BJ (cell line): Measurements from ENCODE around the gene BPIFB6. TPM values are rescaled to one million over a fixed set of nuclear protein-coding genes. Genes with fewer than 3 reads are reported as not detected.

Experiments
- CTCF ChIA-PET: fragments of 350-600 bp; formaldehyde crosslinking; extraction: SDS; loops from one replicate; lab custom pipeline; 2021; ENCODE audit warnings: antibody characterized with exemption, inconsistent platforms; lab: Yijun Ruan, JAX
- POLR2A ChIA-PET: fragments of 300-600 bp; sonication (Branson Sonifier 250); formaldehyde crosslinking; extraction: SDS; loops from one replicate; lab custom pipeline; 2021; ENCODE audit warnings: antibody characterized with exemption; lab: Charles Lee
- DNase-seq: peaks from one replicate; pipeline ENCODE4 v3.0.0-alpha.2; 2011; ENCODE audit warnings: low read depth
- H3K27me3 ChIP-seq: 2 replicates; pipeline ENCODE4 v1.6.0; 2011; ENCODE audit warnings: low read length; ENCODE audit not compliant: control insufficient read depth, insufficient read depth
- H3K36me3 ChIP-seq: 2 replicates; pipeline ENCODE4 v1.5.1; 2011; ENCODE audit warnings: low read length; ENCODE audit not compliant: control insufficient read depth, insufficient read depth
- H3K4me3 ChIP-seq: 2 replicates; pipeline ENCODE4 v1.5.1; 2011; ENCODE audit warnings: low read depth, mild to moderate bottlenecking, control low read depth, low read length
- CTCF ChIP-seq: IDR thresholded peaks from 2 replicates; pipeline ENCODE4 v1.5.1; 2011; ENCODE audit warnings: low read depth, mild to moderate bottlenecking, control low read depth, inconsistent platforms, low read length, moderate library complexity; ENCODE audit not compliant: insufficient read depth
- polyA plus RNA-seq: library from polyadenylated mRNA; depleted of rRNA; stranded (reverse); fragments of >200 nt; gene quantifications from 2 replicates; pipeline ENCODE4 v1.2.3, GENCODE V29; 2011

The BPIFB6 gene
- polyA plus RNA-seq, 1 experiment, result not detected

DNA sequence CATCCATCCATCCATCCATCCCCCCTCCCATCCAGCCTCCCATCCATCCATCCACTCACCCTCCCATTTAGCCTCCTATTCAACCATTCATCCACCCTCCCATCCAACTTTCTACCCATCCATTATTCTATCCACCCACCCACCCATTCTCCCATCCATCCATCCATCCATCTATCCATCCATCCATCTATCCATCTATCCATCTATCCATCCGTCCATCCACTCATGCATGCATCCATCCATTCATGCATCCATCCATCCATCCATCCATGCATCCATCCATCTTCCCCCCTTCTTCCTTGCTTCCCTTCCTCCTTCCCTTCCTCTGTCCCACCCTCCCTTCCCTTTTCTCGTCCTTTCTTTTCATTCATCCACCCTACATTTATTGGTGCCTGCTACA, 43.2 kb downstream of the BPIFB6 start:
- ChIA-PET CTCF (interaction anchor here (0.8 kb wide), 1 partner anchor 180 kb away, joined by 3 read pairs; no protein-coding TSS in a partner anchor), POLR2A (no interaction called here)
- TF ChIP-seq CTCF, result no peak
- Histone ChIP-seq H3K27me3 (no peaks in the 10 kb centered on the region), H3K4me3 (no peak overlapping the region), H3K36me3 (no peaks in the 10 kb centered on the region)
- no peak for DNase-seq

DNA sequence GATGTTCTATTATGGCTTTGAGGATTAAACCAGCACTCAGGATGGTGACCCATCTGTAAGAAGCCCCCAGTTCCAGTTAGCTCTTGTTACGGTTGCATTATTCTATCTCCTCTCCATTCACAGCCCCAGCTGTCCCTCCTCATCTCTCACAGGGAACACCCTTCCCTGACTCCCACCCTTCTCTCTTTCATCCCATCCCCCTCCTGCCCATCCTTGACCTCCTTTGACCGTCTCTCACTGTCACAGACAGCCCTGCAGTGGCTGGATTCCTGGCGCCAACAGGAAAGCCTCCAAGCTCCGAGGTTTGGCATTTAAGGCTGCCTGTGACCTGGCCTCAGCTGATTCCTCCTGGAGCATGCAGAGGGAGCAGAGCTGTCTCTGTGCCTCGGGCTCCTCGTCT, 43.8 kb downstream of the BPIFB6 start:
- ChIA-PET POLR2A (no interaction called here), CTCF (interaction anchor here (0.8 kb wide), 2 partner anchors 173 to 181 kb away, joined by 3 to 4 read pairs; no protein-coding TSS in a partner anchor)
- Histone ChIP-seq H3K4me3 (no peak overlapping the region), H3K27me3 (no peaks in the 10 kb centered on the region), H3K36me3 (no peaks in the 10 kb centered on the region)
- no peak for TF ChIP-seq CTCF
- DNase-seq, result no peak

DNA sequence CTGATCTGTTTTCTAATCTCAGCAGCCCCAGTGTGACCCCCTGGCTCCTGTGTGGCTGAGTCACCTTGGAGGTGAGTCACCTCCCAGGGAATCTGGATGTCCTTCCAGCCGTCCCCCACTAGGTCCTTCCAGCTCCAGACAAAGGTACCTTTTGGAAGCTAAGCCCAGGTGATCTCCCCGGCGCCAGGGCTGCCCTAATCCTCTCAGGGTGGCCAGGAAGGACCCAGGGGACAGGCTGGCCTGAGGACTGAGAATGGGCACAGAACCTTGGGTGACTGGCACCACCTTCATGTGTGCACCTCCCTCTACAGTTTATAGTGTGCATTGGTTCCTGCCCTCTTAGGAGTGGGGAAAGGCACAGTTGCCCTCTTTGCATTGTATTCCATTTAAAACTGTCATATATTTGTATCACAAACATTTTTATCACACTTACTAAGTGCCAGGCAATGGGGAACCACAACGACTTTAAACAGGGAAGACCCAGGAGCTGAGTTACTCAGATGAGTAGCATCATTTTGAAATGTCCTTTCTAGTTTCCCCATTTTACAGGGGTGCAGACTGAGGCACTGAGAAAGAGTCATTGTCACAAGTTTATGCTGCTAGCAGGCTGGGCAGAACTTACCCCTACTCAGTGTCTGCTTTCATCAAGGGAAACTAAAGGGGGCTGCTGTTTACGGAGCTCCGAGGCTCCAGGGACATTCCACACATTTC, 45.4 kb downstream of the BPIFB6 start:
- ChIA-PET CTCF (interaction anchor here (1.2 kb wide), 1 partner anchor 23 kb away, joined by 3 read pairs; no protein-coding TSS in a partner anchor), POLR2A (no interaction called here)
- H3K4me3 ChIP-seq, result no peak overlapping the region
- DNase-seq, result no peak
- no peak for TF ChIP-seq CTCF
- H3K27me3 ChIP-seq, result no peaks in the 10 kb centered on the region
- H3K36me3 ChIP-seq, result no peaks in the 10 kb centered on the region

DNA sequence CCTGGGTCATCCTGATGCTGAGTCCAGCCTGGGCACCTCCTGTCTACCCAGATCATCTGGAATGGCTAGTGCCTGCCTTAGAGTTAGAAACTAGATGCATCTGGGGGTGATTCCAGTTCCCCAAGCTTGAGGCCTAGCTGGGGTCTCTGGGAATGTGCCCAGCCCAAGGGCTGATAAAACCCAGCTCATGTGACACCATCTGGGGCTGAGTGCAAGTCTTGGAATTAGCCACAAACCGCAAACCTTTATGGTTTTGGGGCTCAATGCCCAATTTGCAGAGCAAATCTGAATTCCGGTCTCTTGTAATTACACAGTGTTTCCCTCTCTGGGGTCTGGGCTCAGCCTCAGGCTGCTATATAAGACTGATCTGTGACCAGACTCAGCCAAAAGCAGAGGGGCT, 47.8 kb downstream of the BPIFB6 start, which contains the start of gene BPIFB4:
Gene BPIFB4 (plus strand): TSS at position 385 of the 400 bp plus-strand sequence. CDS start 1,884 bp downstream, outside the sequence.
- DNase-seq, result no peak
- Histone ChIP-seq H3K27me3 (no peaks in the 10 kb centered on the region), H3K4me3 (no peak within 1 kb of the TSS), H3K36me3 (no peaks in the 10 kb centered on the region)
- no peak for TF ChIP-seq CTCF
- ChIA-PET POLR2A (no interaction called here), CTCF (no interaction called here)

DNA sequence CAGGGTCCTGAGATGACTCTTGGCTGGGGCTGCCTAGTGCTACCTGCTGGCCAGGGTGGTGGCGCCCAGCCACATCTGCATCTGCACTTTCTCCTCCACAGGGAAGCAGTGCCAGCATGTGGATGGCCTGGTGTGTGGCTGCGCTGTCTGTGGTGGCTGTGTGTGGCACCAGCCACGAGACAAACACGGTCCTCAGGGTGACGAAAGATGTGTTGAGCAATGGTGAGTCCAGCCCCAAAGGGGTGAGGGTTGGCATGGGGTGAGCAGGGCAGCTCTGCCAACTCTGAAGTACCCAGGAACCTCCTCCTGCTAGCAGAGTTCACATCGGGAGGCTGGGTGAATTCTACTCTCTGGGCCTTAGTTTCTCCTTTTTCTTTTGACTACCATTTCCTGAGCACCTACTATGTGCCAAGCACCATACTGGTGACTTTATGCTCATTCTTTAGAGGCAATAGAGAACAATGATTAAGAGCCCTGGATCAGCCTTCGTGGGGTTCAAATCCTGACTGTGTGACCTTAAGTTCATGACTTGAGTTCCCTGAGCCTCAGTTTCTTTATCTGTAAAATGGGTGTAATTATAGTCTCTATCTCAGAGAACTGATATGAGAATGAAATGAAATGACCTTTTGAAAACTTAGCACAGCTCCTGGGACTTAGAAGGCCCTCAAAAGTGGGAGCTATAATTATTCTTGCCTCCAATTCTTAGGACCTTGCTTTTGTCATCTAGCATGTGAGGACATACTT, 50.1 kb downstream of the BPIFB6 start:
- no peaks in the 10 kb centered on the region for H3K27me3 ChIP-seq
- no peak for DNase-seq
- no peak overlapping the region for H3K4me3 ChIP-seq
- TF ChIP-seq CTCF, result no peak
- ChIA-PET CTCF (no interaction called here), POLR2A (no interaction called here)
- H3K36me3 ChIP-seq, result no peaks in the 10 kb centered on the region
